Large intestine (tissue), 3 donors: ENCODE results near the gene JAG2. TPM values are rescaled to one million over a fixed set of nuclear protein-coding genes. Genes with fewer than 3 reads are reported as not detected.

Experiments
- DNase-seq, 2 donors: peaks; one replicate each; pipeline versions ENCODE4 v3.0.0 to v3.0.0-alpha.2; 2013
- H3K27ac ChIP-seq: one replicate; pipeline ENCODE4 v1.5.1; 2013; ENCODE audit warnings: low read length
- H3K27me3 ChIP-seq: 2 replicates; pipeline ENCODE4 v1.6.1; 2013; ENCODE audit warnings: low read length; ENCODE audit not compliant: control insufficient read depth, insufficient read depth
- H3K36me3 ChIP-seq: 2 replicates; pipeline ENCODE4 v1.6.1; 2013; ENCODE audit warnings: low read length; ENCODE audit not compliant: control insufficient read depth, insufficient read depth
- H3K4me1 ChIP-seq: one replicate; pipeline ENCODE4 v1.6.1; 2013; ENCODE audit warnings: low read length; ENCODE audit not compliant: control insufficient read depth, insufficient read depth
- H3K4me3 ChIP-seq: one replicate; pipeline ENCODE4 v1.5.1; 2013; ENCODE audit warnings: low read length
- H3K9me3 ChIP-seq: one replicate; pipeline ENCODE4 v1.6.1; 2013; ENCODE audit warnings: mild to moderate bottlenecking, low read depth, low read length, moderate library complexity; ENCODE audit not compliant: control insufficient read depth
- WGBS: methylation state at CpG from one replicate; pipeline ENCODE4 v1.1.5; 2013; ENCODE audit warnings: low lambda C conversion rate; ENCODE audit not compliant: insufficient coverage; 5-methylcytosine and 5-hydroxymethylcytosine counted together
- polyA plus RNA-seq: library from polyadenylated mRNA; unstranded; fragments of 120-200 nt; gene quantifications from one replicate; pipeline ENCODE4 v1.2.1, GENCODE V29; 2013

JAG2 gene
- polyA plus RNA-seq, 1 donor, result 11.0 TPM

GRCh38 chr14:105184461-105184860, 15.9 kb upstream of the JAG2 start:
- 40% methylated on average over 1 of the region's 9 CpGs for whole genome bisulfite sequencing
- Histone ChIP-seq H3K27me3 (peaks cover 17% of the 10 kb centered on the region), H3K4me3 (no peak overlapping the region), H3K9me3 (peaks cover 10% of the 10 kb centered on the region), H3K4me1 (peaks cover 10% of the 10 kb centered on the region), H3K27ac (no peak overlapping the region), H3K36me3 (no peaks in the 10 kb centered on the region)
- DNase-seq, result no peak

- no peak for DNase-seq
- Histone ChIP-seq H3K27ac (no peak overlapping the region), H3K27me3 (peaks cover 11% of the 10 kb centered on the region), H3K36me3 (peaks cover 4% of the 10 kb centered on the region), H3K9me3 (peaks cover 3% of the 10 kb centered on the region), H3K4me3 (no peak overlapping the region), H3K4me1 (peaks cover 10% of the 10 kb centered on the region)
- no CpG with 5 or more reads among the region's 25 CpGs for WGBS
Observed at GRCh38 chr14:105182296-105183020, 13.9 kb upstream of the JAG2 start.

GRCh38 chr14:105181549-105182295, 13.1 kb upstream of the JAG2 start:
- Histone ChIP-seq H3K27ac (no peak overlapping the region), H3K36me3 (peaks cover 7% of the 10 kb centered on the region), H3K9me3 (peaks cover 3% of the 10 kb centered on the region), H3K4me3 (no peak overlapping the region), H3K4me1 (peaks cover 10% of the 10 kb centered on the region), H3K27me3 (peaks cover 11% of the 10 kb centered on the region)
- no CpG with 5 or more reads among the region's 21 CpGs for WGBS
- DNase-seq, result no peak

GRCh38 chr14:105180592-105181548, 12.3 kb upstream of the JAG2 start, which contains the start of gene NUDT14:
Gene NUDT14, minus strand, starts transcription at chr14:105181312. Its CDS starts 103 bp downstream, at chr14:105181209.
- peak; percentile 46 to 81 for DNase-seq
- H3K4me3 ChIP-seq, result peak within 1 kb of the TSS; percentile 56
- H3K4me1 ChIP-seq, result peaks cover 10% of the 10 kb centered on the region
- peaks cover 3% of the 10 kb centered on the region for H3K9me3 ChIP-seq
- H3K27me3 ChIP-seq, result peaks cover 11% of the 10 kb centered on the region
- peaks cover 7% of the 10 kb centered on the region for H3K36me3 ChIP-seq
- H3K27ac ChIP-seq, result no peak within 1 kb of the TSS
- whole genome bisulfite sequencing, result no CpG with 5 or more reads among the region's 106 CpGs

- H3K4me1 ChIP-seq, result peaks cover 10% of the 10 kb centered on the region
- H3K36me3 ChIP-seq, result peaks cover 11% of the 10 kb centered on the region
- no peak overlapping the region for H3K4me3 ChIP-seq
- no peaks in the 10 kb centered on the region for H3K9me3 ChIP-seq
- WGBS, result no CpG with 5 or more reads among the region's 13 CpGs
- DNase-seq, result no peak
- H3K27me3 ChIP-seq, result peaks cover 5% of the 10 kb centered on the region
- no peak overlapping the region for H3K27ac ChIP-seq
Observed at GRCh38 chr14:105179191-105179590, 10.6 kb upstream of the JAG2 start.

GRCh38 chr14:105178868-105179140, 10.2 kb upstream of the JAG2 start:
- H3K27ac ChIP-seq, result no peak overlapping the region
- H3K4me1 ChIP-seq, result peaks cover 10% of the 10 kb centered on the region
- DNase-seq, result no peak
- peaks cover 11% of the 10 kb centered on the region for H3K36me3 ChIP-seq
- WGBS, result no CpG with 5 or more reads among the region's 11 CpGs
- H3K9me3 ChIP-seq, result no peaks in the 10 kb centered on the region
- H3K27me3 ChIP-seq, result peaks cover 5% of the 10 kb centered on the region
- no peak overlapping the region for H3K4me3 ChIP-seq

GRCh38 chr14:105178069-105178867, 9.7 kb upstream of the JAG2 start:
- H3K4me1 ChIP-seq, result peaks cover 10% of the 10 kb centered on the region
- peaks cover 5% of the 10 kb centered on the region for H3K27me3 ChIP-seq
- H3K9me3 ChIP-seq, result no peaks in the 10 kb centered on the region
- DNase-seq, result no peak
- WGBS, result no CpG with 5 or more reads among the region's 19 CpGs
- no peak overlapping the region for H3K27ac ChIP-seq
- H3K36me3 ChIP-seq, result peaks cover 11% of the 10 kb centered on the region
- no peak overlapping the region for H3K4me3 ChIP-seq

- peaks cover 10% of the 10 kb centered on the region for H3K4me1 ChIP-seq
- H3K9me3 ChIP-seq, result no peaks in the 10 kb centered on the region
- H3K27ac ChIP-seq, result no peak overlapping the region
- peaks cover 2% of the 10 kb centered on the region for H3K27me3 ChIP-seq
- no CpG with 5 or more reads among the region's 11 CpGs for WGBS
- H3K36me3 ChIP-seq, result peaks cover 11% of the 10 kb centered on the region
- no peak overlapping the region for H3K4me3 ChIP-seq
- no peak for DNase-seq
Observed at GRCh38 chr14:105177082-105177481, 8.5 kb upstream of the JAG2 start.

- H3K4me3 ChIP-seq, result no peak overlapping the region
- no peaks in the 10 kb centered on the region for H3K9me3 ChIP-seq
- H3K27ac ChIP-seq, result no peak overlapping the region
- no peak for DNase-seq
- H3K4me1 ChIP-seq, result peaks cover 4% of the 10 kb centered on the region
- H3K36me3 ChIP-seq, result peaks cover 11% of the 10 kb centered on the region
- WGBS, result no CpG with 5 or more reads among the region's 15 CpGs
- no peaks in the 10 kb centered on the region for H3K27me3 ChIP-seq
Observed at GRCh38 chr14:105176513-105176912, 7.9 kb upstream of the JAG2 start.
